Measurements from ENCODE around the gene ERCC3.

ERCC3 gene

GRCh38 chr2:127293748-127294562 lies at the start of gene ERCC3:
ERCC3 (minus strand) TSS chr2:127294144; CDS start chr2:127294081, 63 bp downstream.
- peak; percentile 78 for DNase-seq

GRCh38 chr2:127343277-127343676 lies 49.3 kb upstream of the ERCC3 start:
- DNase-seq: no peak

- DNase-seq: no peak
Observed at GRCh38 chr2:127342101-127342500, 48.2 kb upstream of the ERCC3 start.

- no peak for DNase-seq
Observed at GRCh38 chr2:127332335-127332734, 38.4 kb upstream of the ERCC3 start.

- no peak for DNase-seq
Observed at GRCh38 chr2:127330753-127331152, 36.8 kb upstream of the ERCC3 start.

GRCh38 chr2:127326289-127326945 lies 32.5 kb upstream of the ERCC3 start:
- no peak for DNase-seq

- peak; percentile 12 for DNase-seq
Observed at GRCh38 chr2:127324635-127325034, 30.7 kb upstream of the ERCC3 start.

- DNase-seq: no peak
Observed at GRCh38 chr2:127321303-127321702, 27.4 kb upstream of the ERCC3 start.

GRCh38 chr2:127320586-127321275 lies 26.8 kb upstream of the ERCC3 start:
- DNase-seq: no peak

GRCh38 chr2:127320067-127320466 lies 26.1 kb upstream of the ERCC3 start:
- DNase-seq: no peak

GRCh38 chr2:127314193-127314988 lies 20.4 kb upstream of the ERCC3 start:
- DNase-seq: no peak

- DNase-seq: peak; percentile 1
Observed at GRCh38 chr2:127313406-127313805, 19.5 kb upstream of the ERCC3 start.

GRCh38 chr2:127310980-127311379 lies 17.0 kb upstream of the ERCC3 start:
- no peak for DNase-seq

- DNase-seq: no peak
Observed at GRCh38 chr2:127309468-127309867, 15.5 kb upstream of the ERCC3 start.

- DNase-seq: no peak
Observed at GRCh38 chr2:127308586-127309138, 14.7 kb upstream of the ERCC3 start.

GRCh38 chr2:127305990-127306585 lies 12.1 kb upstream of the ERCC3 start:
- DNase-seq: no peak

GRCh38 chr2:127302168-127302567 lies 8.2 kb upstream of the ERCC3 start:
- DNase-seq: no peak

- DNase-seq: no peak
Observed at GRCh38 chr2:127293386-127293747, 577 bp downstream of the ERCC3 start.

- DNase-seq: no peak
Observed at GRCh38 chr2:127288274-127288673, 5.7 kb downstream of the ERCC3 start.

GRCh38 chr2:127283275-127283674 lies 10.7 kb downstream of the ERCC3 start:
- DNase-seq: no peak

- no peak for DNase-seq
Observed at GRCh38 chr2:127280693-127281092, 13.3 kb downstream of the ERCC3 start.

- no peak for DNase-seq
Observed at GRCh38 chr2:127279781-127280180, 14.2 kb downstream of the ERCC3 start.

Data from CD4-positive, alpha-beta T cell treated with Interleukin-21 for 1 hour (primary cell).